Esophagus muscularis mucosa (tissue), 4 donors: ENCODE data around the gene SNX20. TPM values are rescaled to one million over a fixed set of nuclear protein-coding genes. Genes with fewer than 3 reads are reported as not detected.

ENCODE experiments used
- DNase-seq: peaks from one replicate; pipeline ENCODE4 v3.0.0-alpha.2; 2017; ENCODE audit errors: extremely low spot score
- H3K27ac ChIP-seq, 4 donors: fragments of 200-600 bp; sonication (generic); replicated peaks in 1 of 4; 1 replicate in 3 of 4; 2 replicates in 1 of 4; pipeline ENCODE4 v1.5.1; 2016 to 2019; ENCODE audit warnings: mild to moderate bottlenecking in 1 of 4
- H3K27me3 ChIP-seq, 4 donors: fragments of 200-600 bp; sonication (generic); one replicate each; pipeline versions ENCODE4 v1.5.1 to v1.6.0; 2016 to 2019
- H3K36me3 ChIP-seq, 4 donors: fragments of 200-600 bp; sonication (generic); one replicate each; pipeline ENCODE4 v1.5.1; 2016 to 2019
- H3K4me1 ChIP-seq, 4 donors: fragments of 200-600 bp; sonication (generic); one replicate each; pipeline ENCODE4 v1.5.1; 2016 to 2019
- H3K4me3 ChIP-seq, 4 donors: fragments of 200-600 bp; sonication (generic); 1 replicate in 2 of 4; 2 replicates in 2 of 4; pipeline ENCODE4 v1.5.1; 2016 to 2019; ENCODE audit warnings: mild to moderate bottlenecking in 4 of 4, moderate library complexity in 1 of 4
- H3K9me3 ChIP-seq, 4 donors: fragments of 200-600 bp; sonication (generic); 1 replicate in 3 of 4; 2 replicates in 1 of 4; pipeline ENCODE4 v1.5.1; 2016 to 2019
- EP300 ChIP-seq: sonication (generic); formaldehyde crosslinking; IDR thresholded peaks from one replicate; pipeline ENCODE4 v1.6.1; 2017; ENCODE audit warnings: antibody characterized with exemption
- POLR2A ChIP-seq: fragments of 450-650 bp; IDR thresholded peaks from one replicate; pipeline ENCODE4 v1.6.1; 2017; ENCODE audit warnings: antibody characterized with exemption, moderate library complexity, mild to moderate bottlenecking, low read depth
- POLR2AphosphoS5 ChIP-seq, 2 donors: sonication (generic); formaldehyde crosslinking; IDR thresholded peaks; one replicate each; pipeline ENCODE4 v1.6.1; 2017; ENCODE audit warnings: antibody characterized with exemption in 2 of 2
- WGBS: methylation state at CpG from one replicate; pipeline ENCODE4 v1.1.5; 2018; 5-methylcytosine and 5-hydroxymethylcytosine counted together
- intact Hi-C: fragments of 100-400 bp; cut with DNase I; formaldehyde crosslinking; loops from one replicate; pipeline ENCODE4 v1.15.1; 2023
- total RNA-seq, 4 donors: library from RNA; depleted of rRNA; stranded (reverse); fragments of >200 nt; gene quantifications; one replicate each; pipeline versions ENCODE4 v1.1.0 to v1.2.1, GENCODE V29; 2016
- TF ChIP-seq, protein P1 (sequence below), 3 experiments: fragments of 200-600 bp in 2 of 3; fragments of 450-650 bp in 1 of 3; sonication (generic) in 2 of 3; IDR thresholded peaks; one replicate each; pipeline ENCODE4 v1.5.1; 2017 to 2019; ENCODE audit warnings: antibody characterized with exemption in 3 of 3, mild to moderate bottlenecking in 2 of 3, moderate library complexity in 1 of 3

Gene SNX20
- total RNA-seq, 4 donors from 2014 or later = 0.39 to 5.0 (median 1.8) TPM

DNA sequence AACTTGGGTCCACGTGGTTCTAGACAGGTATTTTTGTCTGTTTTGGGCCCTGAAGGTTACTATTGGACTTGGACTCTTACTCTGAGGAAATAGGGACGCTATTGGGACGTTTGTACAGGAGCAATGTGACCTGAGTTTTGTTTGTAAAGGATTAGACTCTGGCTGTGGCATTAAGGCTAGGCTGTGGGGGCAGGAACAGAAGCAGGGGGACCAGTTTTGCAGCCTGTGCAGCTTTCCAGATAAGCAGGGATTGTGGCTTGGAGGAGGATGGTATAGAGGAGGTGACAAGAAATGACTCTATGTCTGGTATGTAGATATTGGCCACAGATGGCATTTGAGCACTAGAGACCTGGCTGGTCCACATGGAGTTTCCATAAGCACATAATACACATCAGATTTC is 25.1 kb upstream of the SNX20 start:
- Histone ChIP-seq H3K36me3 (peaks cover 0 to 6% (median 0%) of the 10 kb centered on the region in 4 donors), H3K4me3 (no peak overlapping the region), H3K9me3 (peaks cover 0 to 20% (median 16%) of the 10 kb centered on the region in 4 donors), H3K27ac (no peak overlapping the region), H3K27me3 (no peaks in the 10 kb centered on the region), H3K4me1 (peaks cover 0 to 3% (median 2%) of the 10 kb centered on the region in 4 donors)
- TF ChIP-seq POLR2AphosphoS5 (IDR thresholded peaks at IDR 0.05) (no peak), EP300 (no peak), POLR2A (no peak)
- TF ChIP-seq, protein P1, sequence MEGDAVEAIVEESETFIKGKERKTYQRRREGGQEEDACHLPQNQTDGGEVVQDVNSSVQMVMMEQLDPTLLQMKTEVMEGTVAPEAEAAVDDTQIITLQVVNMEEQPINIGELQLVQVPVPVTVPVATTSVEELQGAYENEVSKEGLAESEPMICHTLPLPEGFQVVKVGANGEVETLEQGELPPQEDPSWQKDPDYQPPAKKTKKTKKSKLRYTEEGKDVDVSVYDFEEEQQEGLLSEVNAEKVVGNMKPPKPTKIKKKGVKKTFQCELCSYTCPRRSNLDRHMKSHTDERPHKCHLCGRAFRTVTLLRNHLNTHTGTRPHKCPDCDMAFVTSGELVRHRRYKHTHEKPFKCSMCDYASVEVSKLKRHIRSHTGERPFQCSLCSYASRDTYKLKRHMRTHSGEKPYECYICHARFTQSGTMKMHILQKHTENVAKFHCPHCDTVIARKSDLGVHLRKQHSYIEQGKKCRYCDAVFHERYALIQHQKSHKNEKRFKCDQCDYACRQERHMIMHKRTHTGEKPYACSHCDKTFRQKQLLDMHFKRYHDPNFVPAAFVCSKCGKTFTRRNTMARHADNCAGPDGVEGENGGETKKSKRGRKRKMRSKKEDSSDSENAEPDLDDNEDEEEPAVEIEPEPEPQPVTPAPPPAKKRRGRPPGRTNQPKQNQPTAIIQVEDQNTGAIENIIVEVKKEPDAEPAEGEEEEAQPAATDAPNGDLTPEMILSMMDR (IDR thresholded peaks at IDR 0.05) = no peak
- intact Hi-C loops = no loop called here
- 74% methylated on average over 3 of the region's 3 CpGs for WGBS
- no peak for DNase-seq

DNA sequence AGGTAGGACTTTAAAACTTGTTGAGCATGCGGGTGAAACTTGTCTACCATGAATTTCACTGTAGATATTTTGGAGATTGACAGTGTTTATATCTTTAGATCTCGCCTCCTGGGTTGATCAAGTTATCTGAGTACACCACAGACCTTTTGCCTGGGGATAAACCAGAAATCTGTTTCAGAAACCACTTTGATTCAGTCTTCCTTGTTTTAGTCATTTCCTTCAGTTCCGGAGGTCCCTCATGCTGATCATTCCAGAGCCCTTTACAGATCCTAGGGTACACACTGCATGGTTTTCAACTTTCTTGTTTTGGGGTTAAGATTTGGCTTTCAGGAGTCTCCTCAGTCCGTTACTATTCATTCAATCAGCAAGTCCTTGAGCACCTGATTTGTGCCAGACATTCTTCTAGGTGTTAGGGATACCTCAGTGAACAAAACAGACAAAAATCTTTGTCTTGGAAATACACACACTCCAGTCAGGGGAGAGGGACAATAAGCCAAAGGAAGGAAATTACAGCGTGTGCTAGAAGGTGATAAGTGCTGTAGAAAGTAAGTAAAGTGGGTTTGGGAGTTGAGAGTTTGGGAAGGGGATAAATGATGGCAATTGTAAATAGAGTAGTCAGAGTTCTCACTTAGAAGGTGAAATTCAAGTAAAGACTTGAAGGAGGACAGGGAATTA is 24.5 kb upstream of the SNX20 start:
- no peaks in the 10 kb centered on the region for H3K4me1 ChIP-seq
- no peak for DNase-seq
- WGBS = 86% methylated on average over 5 of the region's 5 CpGs
- intact Hi-C loops = no loop called here
- no peaks in the 10 kb centered on the region for H3K27me3 ChIP-seq
- H3K36me3 ChIP-seq = peaks cover 0 to 1% (median 0%) of the 10 kb centered on the region in 4 donors
- H3K27ac ChIP-seq = no peak overlapping the region
- TF ChIP-seq POLR2A = no peak
- no peak for TF ChIP-seq EP300
- TF ChIP-seq, protein P1 (IDR thresholded peaks at IDR 0.05) = no peak
- no peak for TF ChIP-seq POLR2AphosphoS5 (IDR thresholded peaks at IDR 0.05)
- no peak overlapping the region for H3K4me3 ChIP-seq
- peaks cover 0 to 20% (median 16%) of the 10 kb centered on the region in 4 donors for H3K9me3 ChIP-seq

- TF ChIP-seq POLR2AphosphoS5 (IDR thresholded peaks at IDR 0.05) (no peak), POLR2A (no peak), EP300 (no peak)
- TF ChIP-seq, protein P1 (IDR thresholded peaks at IDR 0.05) = no peak
- WGBS = 89% methylated on average over 1 of the region's 1 CpG
- no peak overlapping the region for H3K27ac ChIP-seq
Observed at GRCh38 chr16:50704245-50704644, 23.1 kb upstream of the SNX20 start.

DNA sequence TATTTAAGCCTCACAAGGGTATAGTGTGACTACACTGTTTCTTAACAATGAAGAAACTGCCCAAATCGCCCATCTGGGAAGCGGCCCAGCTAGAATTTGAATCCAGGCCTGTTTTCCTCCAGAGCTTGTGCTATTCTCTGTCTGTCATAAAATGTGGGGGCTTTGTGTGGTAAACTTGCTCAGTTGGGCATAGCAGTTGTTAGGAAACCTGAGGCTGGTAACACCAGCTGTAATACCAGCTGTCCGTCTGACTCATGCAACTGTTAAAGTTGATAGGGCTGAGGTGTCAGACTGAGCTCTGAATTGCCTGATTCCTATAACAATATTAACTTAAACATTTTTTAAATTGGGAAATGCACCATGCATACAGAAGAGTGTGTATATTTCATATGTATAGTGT is 21.6 kb upstream of the SNX20 start:
- WGBS = 95% methylated on average over 3 of the region's 3 CpGs
- Histone ChIP-seq H3K27me3 (no peaks in the 10 kb centered on the region), H3K36me3 (no peaks in the 10 kb centered on the region), H3K9me3 (peaks cover 0 to 20% (median 16%) of the 10 kb centered on the region in 4 donors), H3K4me3 (no peak overlapping the region), H3K27ac (no peak overlapping the region), H3K4me1 (peaks cover under 1 to 11% (median 10%) of the 10 kb centered on the region in 4 donors)
- DNase-seq = no peak
- intact Hi-C loops = no loop called here
- TF ChIP-seq POLR2AphosphoS5 (IDR thresholded peaks at IDR 0.05) (no peak), EP300 (no peak), POLR2A (no peak)
- TF ChIP-seq, protein P1 (IDR thresholded peaks at IDR 0.05) = no peak

More at GRCh38 chr16:50704245-50704644, 23.1 kb upstream of the SNX20 start:
- H3K4me1 ChIP-seq = no peaks in the 10 kb centered on the region
- H3K27me3 ChIP-seq = no peaks in the 10 kb centered on the region
- no peak for DNase-seq
- H3K9me3 ChIP-seq = peaks cover 0 to 20% (median 16%) of the 10 kb centered on the region in 4 donors
- intact Hi-C loops = no loop called here
- no peak overlapping the region for H3K4me3 ChIP-seq
- no peaks in the 10 kb centered on the region for H3K36me3 ChIP-seq
